VCaP (cell line): ENCODE measurements around the gene FERD3L.

Experiments
- H3K27ac ChIP-seq: fragments of 450-650 bp; 2 replicates; pipeline ENCODE4 v1.5.1; 2017
- TF ChIP-seq, protein P1 (sequence below): fragments of 450-650 bp; conservative IDR thresholded peaks from 2 replicates; pipeline ENCODE4 v1.5.1; 2017; ENCODE audit warnings: mild to moderate bottlenecking, moderate library complexity

Gene FERD3L

DNA sequence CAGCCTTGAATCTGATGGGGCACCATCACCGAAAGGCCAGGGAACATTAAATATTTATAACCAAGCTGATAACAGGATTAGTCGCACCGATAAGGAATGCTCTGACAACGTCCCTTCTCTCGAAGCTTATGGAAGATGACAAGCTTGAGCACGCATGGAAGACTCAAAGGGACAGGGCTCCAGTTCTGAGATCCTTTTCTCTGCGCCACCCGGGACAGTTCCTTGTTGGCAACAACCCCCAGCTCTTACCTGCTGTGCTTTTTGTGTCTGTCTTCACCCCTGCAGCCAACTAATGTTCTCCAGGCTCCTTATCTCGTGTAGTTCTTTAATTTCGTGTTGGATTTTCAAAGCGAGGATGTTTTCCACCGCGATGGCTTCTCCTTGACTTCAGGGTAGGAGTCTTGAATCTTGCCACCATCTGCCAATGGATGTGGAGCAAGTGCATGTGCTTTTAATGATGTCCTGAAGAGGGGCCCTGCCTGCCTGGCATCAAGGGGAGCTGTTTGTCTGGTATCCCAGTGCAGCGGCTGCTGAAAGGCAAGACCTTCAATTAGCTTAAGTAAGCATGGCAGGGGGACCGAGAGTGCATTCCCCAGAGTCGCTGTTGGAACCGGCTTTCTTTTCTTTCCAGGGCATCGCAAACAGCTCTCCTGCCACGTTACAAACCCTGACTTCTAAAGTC lies 354 bp upstream of the FERD3L start:
- no peak overlapping the region for H3K27ac ChIP-seq
- TF ChIP-seq, protein P1, sequence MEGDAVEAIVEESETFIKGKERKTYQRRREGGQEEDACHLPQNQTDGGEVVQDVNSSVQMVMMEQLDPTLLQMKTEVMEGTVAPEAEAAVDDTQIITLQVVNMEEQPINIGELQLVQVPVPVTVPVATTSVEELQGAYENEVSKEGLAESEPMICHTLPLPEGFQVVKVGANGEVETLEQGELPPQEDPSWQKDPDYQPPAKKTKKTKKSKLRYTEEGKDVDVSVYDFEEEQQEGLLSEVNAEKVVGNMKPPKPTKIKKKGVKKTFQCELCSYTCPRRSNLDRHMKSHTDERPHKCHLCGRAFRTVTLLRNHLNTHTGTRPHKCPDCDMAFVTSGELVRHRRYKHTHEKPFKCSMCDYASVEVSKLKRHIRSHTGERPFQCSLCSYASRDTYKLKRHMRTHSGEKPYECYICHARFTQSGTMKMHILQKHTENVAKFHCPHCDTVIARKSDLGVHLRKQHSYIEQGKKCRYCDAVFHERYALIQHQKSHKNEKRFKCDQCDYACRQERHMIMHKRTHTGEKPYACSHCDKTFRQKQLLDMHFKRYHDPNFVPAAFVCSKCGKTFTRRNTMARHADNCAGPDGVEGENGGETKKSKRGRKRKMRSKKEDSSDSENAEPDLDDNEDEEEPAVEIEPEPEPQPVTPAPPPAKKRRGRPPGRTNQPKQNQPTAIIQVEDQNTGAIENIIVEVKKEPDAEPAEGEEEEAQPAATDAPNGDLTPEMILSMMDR: no peak

DNA sequence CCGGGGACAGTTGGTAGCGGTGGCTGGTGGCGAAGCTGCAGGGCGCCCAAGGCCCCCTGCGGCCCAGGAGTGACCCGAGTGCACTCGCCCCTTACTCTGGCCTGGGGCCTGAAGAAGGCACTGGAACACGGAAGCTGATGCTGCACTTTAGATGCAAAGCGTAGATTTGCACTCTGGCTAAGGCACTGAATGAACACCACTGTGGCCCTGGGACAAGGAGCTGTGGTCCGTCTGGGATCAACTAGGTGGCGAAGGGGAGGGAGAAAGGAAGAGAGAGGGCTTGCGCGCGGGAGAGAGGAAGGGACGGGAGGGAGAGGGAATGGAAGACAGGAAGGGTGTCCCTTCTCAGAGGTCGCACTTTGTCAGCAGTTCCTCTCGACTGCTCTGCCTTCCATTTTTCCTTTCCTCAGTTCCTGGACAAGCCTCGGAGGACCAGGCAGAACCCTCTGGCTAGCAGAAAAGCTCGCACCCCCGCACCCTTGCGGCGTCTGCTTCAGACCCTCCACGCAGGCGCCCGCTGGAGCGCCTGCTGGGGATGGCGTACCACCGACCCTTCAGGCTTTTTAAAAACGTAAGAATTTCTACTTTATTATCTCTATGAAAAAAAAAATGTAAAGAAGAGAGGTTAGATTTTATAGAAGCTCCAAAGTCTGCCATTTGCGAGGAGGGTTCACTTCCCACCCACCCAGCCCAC lies 1.2 kb downstream of the FERD3L start:
- TF ChIP-seq, protein P1: no peak
- no peak overlapping the region for H3K27ac ChIP-seq

GRCh38 chr7:19139706-19140327 lies 5.4 kb downstream of the FERD3L start:
- H3K27ac ChIP-seq: no peak overlapping the region

DNA sequence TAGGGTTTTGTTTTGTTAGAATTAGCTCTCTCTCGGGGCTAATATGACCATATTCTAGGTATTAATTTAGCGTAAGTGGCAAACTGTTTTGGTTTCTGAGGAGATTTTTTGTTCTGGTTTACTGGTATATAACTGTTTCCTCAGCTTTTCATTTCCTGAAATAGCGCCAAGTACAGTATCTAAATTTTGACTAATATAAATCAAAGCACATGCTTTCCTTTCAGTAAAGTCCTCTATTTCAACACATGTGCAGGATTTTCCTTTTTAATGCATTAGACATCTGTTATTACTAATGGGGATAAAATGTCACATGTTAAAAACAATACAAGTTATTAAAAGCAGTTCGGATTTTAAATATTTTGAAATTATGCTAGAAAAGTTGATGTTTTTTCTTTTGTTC lies 11.3 kb downstream of the FERD3L start:
- TF ChIP-seq, protein P1: no peak

More at GRCh38 chr7:19139706-19140327, 5.4 kb downstream of the FERD3L start:
- TF ChIP-seq, protein P1: no peak

GRCh38 chr7:19133390-19133789 lies 11.8 kb downstream of the FERD3L start:
- H3K27ac ChIP-seq: no peak overlapping the region
- TF ChIP-seq, protein P1: no peak

More for the DNA sequence above, 11.3 kb downstream of the FERD3L start:
- no peak overlapping the region for H3K27ac ChIP-seq

- no peak overlapping the region for H3K27ac ChIP-seq
- TF ChIP-seq, protein P1: no peak
Measured at GRCh38 chr7:19128856-19129255, 16.4 kb downstream of the FERD3L start.

GRCh38 chr7:19121977-19122588 lies 23.1 kb downstream of the FERD3L start:
- H3K27ac ChIP-seq: no peak overlapping the region
- TF ChIP-seq, protein P1: peak; percentile 91
